ENCODE data around the gene SLC19A1.

GRCh38 chr21:45534636-45535331 lies 7.5 kb downstream of the SLC19A1 start:
- TF ChIP-seq CTCF (IDR thresholded peaks at IDR 0.05) (no peak), POLR2AphosphoS5 (IDR thresholded peaks at IDR 0.05) (no peak)
